HG03439 (cell line): ENCODE measurements around the gene MVD.
A peak's percentile ranks its signal among the peaks of the same experiment; 100 is the strongest.

Source experiments
- ATAC-seq: cut with Tn5 transposase; IDR thresholded peaks from one replicate; pipeline ENCODE4 v1.9.1; 2021; ENCODE audit warnings: mild to moderate bottlenecking, moderate library complexity; ENCODE audit not compliant: unreplicated experiment

The MVD gene

GRCh38 chr16:88642881-88643643 lies 19.8 kb downstream of the MVD start:
- no peak for ATAC-seq

- no peak for ATAC-seq
Observed at GRCh38 chr16:88640498-88641247, 22.2 kb downstream of the MVD start.

GRCh38 chr16:88640039-88640495 lies 22.8 kb downstream of the MVD start:
- no peak for ATAC-seq

GRCh38 chr16:88639231-88640038 lies 23.5 kb downstream of the MVD start:
- ATAC-seq: no peak

GRCh38 chr16:88638323-88639230 lies 24.3 kb downstream of the MVD start, which contains the start of gene IL17C:
TSS of gene IL17C (plus strand) at chr16:88638572. CDS start at chr16:88638642, 70 bp downstream.
- no peak for ATAC-seq

- no peak for ATAC-seq
Observed at GRCh38 chr16:88636488-88637265, 26.2 kb downstream of the MVD start.

- no peak for ATAC-seq
Observed at GRCh38 chr16:88635671-88636319, 27.1 kb downstream of the MVD start.

- no peak for ATAC-seq
Observed at GRCh38 chr16:88634994-88635670, 27.8 kb downstream of the MVD start.

GRCh38 chr16:88634141-88634993 lies 28.5 kb downstream of the MVD start:
- peak; percentile 49 for ATAC-seq

GRCh38 chr16:88633684-88634140 lies 29.2 kb downstream of the MVD start:
- ATAC-seq: peak; percentile 28

- ATAC-seq: no peak
Observed at GRCh38 chr16:88632587-88632930, 30.3 kb downstream of the MVD start.

- ATAC-seq: no peak
Observed at GRCh38 chr16:88631920-88632586, 30.8 kb downstream of the MVD start.

GRCh38 chr16:88631384-88631783 lies 31.5 kb downstream of the MVD start:
- no peak for ATAC-seq

- ATAC-seq: no peak
Observed at GRCh38 chr16:88630941-88631340, 31.9 kb downstream of the MVD start.

GRCh38 chr16:88630433-88630832 lies 32.5 kb downstream of the MVD start:
- no peak for ATAC-seq

- ATAC-seq: no peak
Observed at GRCh38 chr16:88629835-88630234, 33.1 kb downstream of the MVD start.

- no peak for ATAC-seq
Observed at GRCh38 chr16:88628512-88628974, 34.3 kb downstream of the MVD start.
